ENCODE data around the gene ESRRA.
"Not testable (repeated sequence)": the region's sequence is repeated elsewhere in the genome, so short reads cannot be mapped to it uniquely, and the experiment has no call there.

The ESRRA gene

DNA sequence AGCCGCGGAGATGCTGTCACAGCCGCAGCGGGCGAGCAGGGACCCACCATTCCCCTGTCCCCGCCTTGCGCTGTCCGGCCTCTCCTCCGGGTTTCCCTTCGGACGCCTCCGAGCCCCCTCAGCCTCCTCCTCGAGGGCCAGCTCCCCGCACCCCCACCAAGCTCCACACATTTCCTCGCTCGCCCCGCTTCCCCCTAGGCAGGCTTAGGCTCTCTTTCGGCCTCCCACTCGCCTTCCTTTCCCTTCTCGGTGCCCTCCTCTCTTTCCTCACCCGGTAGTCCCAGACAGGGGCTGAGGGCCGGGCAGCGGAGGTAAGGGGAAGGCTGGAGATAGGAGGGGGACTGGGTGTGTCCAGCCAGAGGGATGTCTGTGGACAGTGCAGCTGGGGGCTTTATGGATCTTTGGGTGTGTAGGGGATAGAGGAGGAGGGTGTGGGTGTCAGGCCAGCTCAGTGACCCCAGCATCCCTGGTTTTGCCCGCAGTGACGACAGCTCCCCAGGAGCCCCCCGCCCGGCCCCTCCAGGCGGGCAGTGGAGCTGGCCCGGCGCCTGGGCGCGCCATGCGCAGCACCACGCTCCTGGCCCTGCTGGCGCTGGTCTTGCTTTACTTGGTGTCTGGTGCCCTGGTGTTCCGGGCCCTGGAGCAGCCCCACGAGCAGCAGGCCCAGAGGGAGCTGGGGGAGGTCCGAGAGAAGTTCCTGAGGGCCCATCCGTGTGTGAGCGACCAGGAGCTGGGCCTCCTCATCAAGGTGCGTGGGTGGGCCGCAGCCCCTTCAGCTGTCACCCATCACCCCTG, 12.7 kb upstream of the ESRRA start:
- DNase-seq (ENCODE audit: low read depth) = no peak

DNA sequence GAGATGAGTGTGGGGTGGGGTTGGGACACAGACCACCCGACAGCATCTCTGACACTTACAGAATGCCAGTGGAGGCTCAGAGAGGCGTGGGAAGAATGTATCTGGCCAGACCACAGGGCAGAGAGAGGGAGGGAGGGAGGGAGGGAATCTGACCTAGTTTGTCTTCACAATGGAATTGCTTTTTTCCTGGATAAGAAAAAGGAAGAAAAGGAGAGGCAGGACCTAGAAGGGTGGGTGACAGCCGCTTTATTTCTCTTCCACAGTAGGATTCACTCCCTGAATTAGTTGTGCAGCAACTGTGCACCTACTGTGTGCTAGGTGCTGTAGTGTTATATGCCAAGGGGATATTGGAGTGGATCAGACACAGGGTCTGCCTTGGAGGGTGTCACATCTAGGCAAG, 10.6 kb upstream of the ESRRA start:
- no peak for DNase-seq (ENCODE audit: low read depth)

DNA sequence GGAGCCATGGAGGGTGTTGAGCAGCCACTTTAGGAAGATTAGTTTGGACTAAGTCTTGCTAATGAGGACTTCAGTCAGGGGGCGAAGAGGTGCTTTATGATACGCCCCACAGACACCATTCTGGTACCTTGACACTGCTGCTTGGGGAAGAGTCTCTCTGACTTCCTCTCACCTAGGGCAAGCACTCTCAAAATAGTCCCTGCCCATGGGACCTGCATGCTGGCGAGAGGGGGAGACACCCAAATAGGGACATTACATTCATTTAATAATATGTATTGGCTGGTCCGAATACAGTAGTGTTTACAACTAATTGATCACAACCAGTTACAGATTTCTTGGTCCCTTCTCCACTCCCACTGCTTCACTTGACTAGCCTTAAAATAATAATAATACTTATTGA, 9.6 kb upstream of the ESRRA start:
- DNase-seq (ENCODE audit: low read depth) = no peak

DNA sequence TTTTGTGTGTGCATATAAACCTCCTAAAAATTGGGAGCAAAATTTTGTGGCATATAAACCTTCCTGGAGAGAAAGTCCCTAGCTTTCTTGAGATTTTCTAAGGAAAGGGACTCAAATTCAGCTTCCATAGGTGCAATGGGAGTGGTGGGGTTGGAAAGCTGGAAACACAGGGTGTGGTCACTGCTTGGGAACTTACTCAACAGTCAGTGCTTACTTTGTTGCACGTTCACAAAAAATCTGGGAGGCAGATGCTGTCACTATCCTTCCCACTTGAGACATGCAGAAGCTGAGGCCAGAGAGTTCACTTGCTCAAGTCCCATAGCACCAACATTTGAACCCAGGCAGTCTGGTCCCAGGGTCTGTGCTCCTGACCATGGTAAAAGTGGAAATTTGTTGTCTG, 9.1 kb upstream of the ESRRA start:
- no peak for DNase-seq (ENCODE audit: low read depth)

DNA sequence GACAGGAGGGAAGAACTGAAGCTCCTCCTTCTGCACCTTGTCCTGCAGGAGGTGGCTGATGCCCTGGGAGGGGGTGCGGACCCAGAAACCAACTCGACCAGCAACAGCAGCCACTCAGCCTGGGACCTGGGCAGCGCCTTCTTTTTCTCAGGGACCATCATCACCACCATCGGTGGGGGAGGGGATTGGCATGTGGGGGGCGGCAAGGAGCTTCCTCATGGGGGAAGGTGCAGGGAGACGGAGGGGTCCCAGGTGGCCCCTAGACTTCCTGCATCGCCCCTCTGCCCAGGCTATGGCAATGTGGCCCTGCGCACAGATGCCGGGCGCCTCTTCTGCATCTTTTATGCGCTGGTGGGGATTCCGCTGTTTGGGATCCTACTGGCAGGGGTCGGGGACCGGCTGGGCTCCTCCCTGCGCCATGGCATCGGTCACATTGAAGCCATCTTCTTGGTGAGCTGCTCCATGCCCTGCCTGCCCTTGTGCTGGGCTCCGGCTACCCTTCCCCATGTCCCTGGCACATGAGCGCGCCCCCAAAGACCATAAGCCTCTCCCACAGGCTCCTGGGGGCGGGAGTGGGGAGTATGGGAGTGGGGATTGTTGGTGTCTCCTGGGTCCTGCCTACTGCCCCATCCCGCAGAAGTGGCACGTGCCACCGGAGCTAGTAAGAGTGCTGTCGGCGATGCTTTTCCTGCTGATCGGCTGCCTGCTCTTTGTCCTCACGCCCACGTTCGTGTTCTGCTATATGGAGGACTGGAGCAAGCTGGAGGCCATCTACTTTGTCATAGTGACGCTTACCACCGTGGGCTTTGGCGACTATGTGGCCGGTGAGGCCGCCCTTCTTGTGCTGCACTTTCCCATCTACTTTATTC, 8.3 kb upstream of the ESRRA start:
- no peak for DNase-seq (ENCODE audit: low read depth)

DNA sequence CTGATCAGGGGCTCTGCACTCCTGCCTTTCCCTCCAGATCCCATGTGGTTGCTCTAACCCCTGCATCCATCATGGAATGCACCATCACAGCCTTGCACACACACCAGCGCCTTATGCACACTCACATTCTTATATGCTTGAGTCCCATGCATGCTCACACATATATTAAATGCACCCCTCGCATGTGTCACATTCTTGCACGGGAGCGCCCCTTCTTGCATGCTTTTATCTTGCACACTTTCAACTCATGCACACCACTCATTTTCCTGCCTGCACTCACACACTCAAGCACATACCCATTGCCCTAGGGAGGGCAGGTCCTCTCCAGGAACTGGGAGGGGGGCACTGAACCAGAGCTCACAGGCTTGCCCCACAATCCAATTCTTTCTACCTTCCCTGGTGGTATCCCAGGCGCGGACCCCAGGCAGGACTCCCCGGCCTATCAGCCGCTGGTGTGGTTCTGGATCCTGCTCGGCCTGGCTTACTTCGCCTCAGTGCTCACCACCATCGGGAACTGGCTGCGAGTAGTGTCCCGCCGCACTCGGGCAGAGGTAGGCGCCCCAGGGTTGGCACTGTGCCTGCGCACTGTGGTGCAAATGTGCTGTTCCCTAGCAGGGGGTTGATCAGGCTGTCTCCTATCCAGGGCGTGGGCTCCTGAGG, 7.5 kb upstream of the ESRRA start:
- DNase-seq (ENCODE audit: low read depth) = no peak

DNA sequence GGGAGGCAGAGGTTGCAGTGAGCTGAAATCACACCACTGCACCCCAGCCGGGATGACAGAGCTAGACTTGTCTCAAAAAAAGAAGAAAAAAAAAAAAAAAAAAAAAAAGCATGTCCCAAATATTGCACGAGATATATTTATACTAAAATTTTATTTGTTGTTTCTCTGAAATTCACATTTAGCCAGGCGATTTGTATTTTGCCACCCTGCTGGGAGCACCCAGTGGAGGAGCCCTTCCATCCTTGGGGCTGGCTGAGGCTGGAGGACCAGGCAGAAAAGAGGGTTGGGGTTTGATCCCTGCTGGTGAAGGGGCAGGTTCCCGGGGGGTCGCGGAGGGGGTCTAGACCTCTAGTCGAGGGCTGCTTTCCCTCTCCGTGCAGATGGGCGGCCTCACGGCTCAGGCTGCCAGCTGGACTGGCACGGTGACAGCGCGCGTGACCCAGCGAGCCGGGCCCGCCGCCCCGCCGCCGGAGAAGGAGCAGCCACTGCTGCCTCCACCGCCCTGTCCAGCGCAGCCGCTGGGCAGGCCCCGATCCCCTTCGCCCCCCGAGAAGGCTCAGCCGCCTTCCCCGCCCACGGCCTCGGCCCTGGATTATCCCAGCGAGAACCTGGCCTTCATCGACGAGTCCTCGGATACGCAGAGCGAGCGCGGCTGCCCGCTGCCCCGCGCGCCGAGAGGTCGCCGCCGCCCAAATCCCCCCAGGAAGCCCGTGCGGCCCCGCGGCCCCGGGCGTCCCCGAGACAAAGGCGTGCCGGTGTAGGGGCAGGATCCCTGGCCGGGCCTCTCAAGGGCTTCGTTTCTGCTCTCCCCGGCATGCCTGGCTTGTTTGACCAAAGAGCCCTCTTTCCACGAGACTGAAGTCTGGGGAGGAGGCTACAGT, 6.1 kb upstream of the ESRRA start:
- DNase-seq (ENCODE audit: low read depth) = no peak

DNA sequence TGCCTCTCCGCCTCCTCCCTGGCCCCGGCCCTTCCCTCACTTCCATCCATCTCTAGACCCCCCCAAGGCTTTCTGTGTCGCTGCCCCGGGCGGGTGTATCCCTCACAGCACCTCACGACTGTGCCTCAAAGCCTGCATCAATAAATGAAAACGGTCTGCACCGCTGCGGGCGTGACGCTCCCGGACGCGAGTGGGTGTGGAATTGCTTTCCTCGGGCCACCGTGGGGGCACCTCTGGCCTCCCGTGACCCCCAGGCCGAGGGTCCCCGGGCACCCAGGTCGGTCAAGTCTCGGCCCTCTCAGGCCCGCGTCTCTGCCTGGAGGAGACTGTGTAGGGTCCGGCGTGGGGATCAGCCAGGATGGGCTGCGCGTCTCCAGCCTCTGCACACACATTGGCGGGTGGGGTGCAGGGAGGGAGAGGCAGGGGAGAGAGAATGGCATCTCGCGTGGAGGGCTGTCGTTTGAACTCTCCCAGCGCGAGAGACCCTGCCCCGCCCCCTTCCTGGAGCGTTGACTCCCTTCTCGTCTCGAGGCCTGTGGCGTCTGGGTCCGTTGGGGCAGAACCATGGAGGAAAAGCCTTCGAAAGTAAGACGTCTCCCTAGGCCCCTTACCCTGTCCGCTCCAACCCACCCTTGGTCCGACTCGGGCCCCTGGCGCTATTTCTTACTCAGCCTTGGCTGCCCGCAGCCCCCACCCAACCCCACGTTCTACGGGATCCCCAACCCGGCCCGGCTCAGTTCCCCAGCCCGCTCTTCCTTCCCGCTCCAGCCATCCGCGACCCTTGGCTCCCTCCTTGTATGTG, 5.3 kb upstream of the ESRRA start, which contains the start of gene CATSPERZ:
Gene CATSPERZ (plus strand): TSS at position 512 of the 802 bp plus-strand sequence. CDS start 53 bp downstream, at position 565.
- DNase-seq (ENCODE audit: low read depth) = no peak

DNA sequence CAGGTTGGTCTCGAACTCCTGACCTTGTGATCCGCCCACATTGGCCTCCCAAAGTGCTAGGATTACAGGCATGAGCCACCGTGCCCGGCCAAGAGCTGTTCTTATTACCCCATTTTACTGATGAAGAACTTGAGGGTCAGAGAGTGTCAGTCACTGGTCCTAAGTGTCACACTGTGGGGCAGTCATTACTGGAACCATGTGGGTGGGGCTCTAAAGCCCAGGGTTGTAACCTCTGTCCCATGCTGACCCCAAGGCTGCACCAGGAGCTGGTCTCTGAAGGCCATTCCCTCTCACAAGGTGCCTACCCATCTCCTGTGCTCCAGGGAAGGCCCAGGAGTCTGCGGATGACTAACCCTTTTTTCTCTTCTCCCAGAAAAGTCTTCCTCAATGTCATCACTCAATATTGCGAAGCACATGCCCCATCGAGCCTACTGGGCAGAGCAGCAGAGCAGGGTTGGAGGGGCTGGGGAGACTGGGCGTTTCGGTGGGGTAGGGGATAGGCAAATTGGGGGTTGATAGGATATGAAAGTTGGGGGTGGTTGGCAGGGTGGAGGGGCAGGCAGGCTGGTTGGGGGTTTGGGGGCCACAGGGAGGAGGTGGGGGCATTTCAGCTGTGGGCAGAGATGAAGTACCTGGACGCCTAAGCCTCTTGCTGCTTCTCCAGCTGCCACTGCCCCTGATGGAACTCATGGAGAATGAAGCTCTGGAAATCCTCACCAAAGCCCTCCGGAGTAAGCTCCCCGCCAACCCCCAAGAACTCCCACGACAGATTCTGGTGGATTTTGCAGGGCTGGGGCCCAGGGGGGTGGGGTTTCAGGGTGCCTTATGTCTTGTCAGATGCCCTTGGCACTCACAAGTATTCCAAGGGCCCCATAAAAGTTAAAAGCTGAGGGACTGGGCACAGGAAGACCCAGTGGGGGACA, 2.0 kb upstream of the ESRRA start:
- no peak for DNase-seq (ENCODE audit: low read depth)

DNA sequence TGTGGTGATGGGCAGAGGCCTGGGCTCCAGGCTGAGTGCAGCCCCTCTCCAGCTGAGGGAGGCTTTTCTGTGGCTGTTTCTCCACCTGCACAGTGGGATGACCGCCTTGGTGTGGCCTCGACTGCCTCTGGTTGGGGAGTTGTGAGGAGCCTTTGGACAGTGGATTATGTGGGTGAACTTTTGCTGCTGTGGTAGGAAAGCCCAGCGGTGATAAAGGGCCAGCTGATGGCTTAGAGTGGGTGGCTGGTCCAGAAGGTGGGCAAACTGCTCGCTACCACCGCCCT, 1.4 kb upstream of the ESRRA start:
- no peak for DNase-seq (ENCODE audit: low read depth)

DNA sequence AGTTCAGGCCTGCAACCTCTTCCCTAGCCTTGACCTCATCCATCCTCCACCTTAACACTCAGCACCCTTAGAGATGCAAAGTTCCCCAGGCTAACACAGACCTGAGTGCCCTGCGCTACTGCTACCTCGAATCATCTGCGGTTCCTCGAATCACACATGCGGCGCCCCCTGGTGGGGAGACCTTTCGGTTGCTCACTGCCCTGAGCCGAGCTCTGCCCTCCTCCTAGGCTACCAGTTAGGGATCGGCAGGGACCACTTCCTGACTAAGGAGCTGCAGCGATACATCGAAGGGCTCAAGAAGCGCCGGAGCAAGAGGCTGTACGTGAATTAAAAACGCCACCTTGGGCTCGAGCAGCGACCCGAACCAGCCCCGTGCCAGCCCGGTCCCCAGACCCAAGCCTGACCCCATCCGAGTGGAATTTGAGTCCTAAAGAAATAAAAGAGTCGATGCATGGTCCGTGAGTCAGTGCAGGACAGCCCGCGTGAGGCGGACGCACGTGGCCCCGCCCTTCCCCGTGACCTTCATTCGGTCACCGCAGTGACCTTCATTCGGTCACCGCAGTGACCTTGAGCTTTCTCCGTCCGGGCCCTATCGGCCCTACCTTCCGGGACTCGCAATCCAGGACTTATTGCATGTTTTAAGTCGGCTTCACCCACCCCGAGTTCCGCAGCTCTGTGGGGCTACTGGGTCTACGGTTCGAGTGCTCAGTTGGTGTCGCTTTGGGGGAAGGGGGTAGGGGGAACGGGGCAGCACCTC, 830 bp upstream of the ESRRA start:
- DNase-seq (ENCODE audit: low read depth) = peak; percentile 89

DNA sequence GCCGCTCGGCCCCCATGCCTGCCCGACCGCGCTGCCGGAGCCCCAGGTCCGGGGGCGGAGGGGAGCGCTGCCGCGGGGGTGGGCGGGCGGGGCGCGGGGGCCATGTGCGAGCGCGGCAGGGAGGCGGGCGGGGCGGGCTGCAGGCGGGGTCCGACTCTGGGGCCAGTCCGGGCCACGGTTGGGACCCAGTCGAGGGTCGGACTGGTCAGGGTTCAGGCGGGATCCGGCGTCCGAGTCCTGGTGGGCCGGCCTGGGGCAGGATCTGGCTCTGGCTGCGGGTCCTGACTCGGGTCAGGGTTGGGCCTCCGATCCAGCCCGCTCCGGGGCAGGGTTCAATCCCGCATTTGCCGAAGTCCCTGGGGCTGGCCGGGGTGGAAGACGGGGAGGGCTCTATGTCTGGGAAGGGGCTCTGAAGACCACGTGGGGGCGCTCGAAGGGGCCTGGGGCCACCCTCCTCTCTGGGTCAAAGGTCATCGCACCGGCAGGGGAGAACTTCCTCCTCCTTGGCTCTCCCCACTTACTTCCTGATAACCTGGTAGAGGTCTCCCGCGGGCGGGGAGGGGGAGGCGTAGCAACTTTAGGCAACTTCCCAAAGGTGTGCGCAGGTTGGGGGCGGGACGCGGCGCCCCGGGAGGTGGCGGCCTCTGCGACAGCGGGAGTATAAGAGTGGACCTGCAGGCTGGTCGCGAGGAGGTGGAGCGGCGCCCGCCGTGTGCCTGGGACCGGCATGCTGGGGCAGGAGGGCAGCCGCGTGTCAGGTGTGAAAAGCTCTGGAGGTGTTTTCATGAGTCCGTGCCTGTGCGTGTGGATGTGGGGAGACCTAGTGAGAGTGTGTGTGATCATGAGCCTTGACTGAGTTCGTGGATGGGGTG, 603 bp downstream of the ESRRA start:
- DNase-seq (ENCODE audit: low read depth) = peak; percentile 60

DNA sequence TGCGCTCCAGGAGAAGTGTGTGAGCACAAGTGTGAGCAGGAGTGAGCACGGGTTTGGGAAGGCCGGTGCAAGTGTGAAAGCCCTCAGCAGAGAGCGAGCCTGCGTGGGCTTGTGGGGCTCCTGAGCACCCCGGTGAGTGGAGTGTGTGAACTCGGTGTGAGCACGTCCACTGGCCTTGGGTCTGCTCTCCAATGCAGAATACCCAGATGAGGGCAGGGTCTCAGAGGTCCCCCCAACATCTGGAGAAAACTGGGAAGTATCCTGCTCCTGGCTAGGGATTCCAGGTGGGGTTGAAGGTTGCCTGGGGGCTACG, 1.2 kb downstream of the ESRRA start:
- no peak for DNase-seq (ENCODE audit: low read depth)

DNA sequence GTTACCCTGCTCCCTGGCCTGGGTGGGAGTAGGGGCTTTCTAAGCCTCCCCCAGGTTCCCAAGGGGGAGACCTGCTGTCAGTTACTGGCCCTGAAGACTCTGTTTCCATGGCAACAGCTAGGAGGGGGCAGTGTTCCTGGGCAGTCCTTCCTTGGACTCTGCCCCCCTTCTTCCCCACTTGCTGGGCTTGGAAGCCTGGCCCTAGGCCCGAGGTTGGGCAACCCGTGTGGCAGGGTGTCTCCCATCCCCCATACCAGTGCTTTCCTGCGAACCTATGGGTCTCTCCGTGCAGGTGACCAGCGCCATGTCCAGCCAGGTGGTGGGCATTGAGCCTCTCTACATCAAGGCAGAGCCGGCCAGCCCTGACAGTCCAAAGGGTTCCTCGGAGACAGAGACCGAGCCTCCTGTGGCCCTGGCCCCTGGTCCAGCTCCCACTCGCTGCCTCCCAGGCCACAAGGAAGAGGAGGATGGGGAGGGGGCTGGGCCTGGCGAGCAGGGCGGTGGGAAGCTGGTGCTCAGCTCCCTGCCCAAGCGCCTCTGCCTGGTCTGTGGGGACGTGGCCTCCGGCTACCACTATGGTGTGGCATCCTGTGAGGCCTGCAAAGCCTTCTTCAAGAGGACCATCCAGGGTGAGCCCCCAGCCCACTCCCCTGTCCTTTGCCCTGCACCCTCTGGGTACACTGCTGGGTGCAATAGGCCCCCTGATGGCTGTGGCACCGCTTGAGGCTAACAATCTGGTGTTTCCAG, 1.7 kb downstream of the ESRRA start:
- DNase-seq (ENCODE audit: low read depth) = no peak

DNA sequence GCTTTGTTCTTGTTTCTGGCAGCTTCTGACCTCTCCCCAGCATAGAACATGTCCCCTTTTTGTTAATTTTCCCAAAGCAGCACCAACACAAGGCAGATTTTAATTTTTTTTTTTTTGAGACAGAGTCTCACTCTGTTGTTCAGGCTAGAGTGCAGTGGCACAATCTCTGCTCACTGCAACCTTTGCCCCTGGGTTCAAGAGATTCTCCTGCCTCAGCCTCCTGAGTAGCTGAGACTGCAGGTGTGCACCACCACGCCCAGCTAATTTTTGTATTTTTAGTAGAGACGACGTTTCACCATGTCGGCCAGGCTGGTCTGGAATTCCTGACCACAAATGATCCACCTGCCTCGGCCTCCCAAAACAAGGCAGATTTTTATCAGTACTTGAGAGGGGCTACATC, 2.5 kb downstream of the ESRRA start:
- not testable (repeated sequence) for DNase-seq (ENCODE audit: low read depth)

DNA sequence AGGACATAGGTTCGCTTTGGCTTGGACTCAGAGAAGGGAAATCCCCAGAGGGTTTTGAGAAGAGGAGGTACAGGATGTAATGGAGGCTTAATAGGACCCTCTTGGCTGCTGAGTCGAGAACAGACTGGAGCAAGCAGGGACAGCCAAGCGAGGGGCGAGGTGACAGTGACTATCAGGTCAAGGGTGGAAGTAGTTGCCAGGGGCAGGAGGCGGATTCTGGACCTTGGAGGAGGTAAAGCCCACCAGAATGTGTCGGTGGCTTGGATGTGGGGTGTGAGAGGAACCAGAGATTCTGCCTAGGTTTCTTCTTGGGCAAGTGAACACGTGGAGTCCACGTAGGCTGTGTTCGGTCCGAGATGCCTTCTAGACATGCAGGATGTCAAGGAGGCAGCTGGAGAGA, 7.6 kb downstream of the ESRRA start:
- no peak for DNase-seq (ENCODE audit: low read depth)

DNA sequence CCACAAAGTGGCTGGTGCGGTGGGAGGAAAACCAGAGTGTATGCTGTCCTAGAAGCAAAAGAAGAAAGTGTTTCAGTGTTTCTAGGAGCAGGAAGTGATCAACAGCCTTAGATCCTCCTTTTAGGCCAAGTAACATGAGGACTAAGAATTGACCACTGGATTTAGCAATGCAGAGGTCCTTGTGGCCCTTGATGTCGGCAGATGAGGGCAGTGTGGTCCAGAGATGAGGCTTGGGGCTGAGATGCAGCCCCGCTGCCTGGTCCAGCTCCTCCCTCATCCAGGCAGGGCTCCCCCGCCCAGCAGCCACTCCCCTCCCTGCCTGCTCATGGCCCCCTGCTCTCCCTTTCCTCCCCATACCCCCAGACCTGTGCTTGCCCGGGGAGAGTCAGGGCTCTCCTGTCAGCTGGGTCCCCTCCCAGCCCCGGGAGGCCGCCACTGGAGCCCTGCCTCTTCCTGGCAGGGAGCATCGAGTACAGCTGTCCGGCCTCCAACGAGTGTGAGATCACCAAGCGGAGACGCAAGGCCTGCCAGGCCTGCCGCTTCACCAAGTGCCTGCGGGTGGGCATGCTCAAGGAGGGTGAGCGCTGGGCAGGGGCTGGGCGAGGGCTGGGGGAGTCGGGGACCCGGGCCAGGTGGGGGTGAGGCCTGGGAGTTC, 8.3 kb downstream of the ESRRA start:
- DNase-seq (ENCODE audit: low read depth) = no peak
